ENCODE results near the gene LRRC32.

DNA sequence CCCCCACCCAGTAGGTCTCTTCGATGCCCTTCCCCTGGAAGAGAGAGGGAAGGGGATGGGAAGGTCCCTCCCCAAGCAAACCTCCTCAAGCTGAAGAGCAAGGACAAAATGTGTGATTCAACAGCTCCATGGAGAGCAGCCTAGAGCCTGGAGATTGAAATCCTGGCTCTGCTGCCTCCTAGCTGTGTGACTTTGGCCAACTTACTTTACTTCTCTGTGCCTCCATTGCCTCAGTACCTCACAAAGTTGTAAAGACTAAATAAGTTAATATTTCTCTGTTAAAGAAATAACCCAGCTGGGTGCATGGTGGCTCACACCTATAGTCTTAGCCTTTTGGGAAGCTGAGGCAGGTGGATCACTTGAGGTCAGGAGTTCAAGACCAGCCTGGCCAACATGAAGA, 21.1 kb upstream of the LRRC32 start:
- TF ChIP-seq, protein P1, sequence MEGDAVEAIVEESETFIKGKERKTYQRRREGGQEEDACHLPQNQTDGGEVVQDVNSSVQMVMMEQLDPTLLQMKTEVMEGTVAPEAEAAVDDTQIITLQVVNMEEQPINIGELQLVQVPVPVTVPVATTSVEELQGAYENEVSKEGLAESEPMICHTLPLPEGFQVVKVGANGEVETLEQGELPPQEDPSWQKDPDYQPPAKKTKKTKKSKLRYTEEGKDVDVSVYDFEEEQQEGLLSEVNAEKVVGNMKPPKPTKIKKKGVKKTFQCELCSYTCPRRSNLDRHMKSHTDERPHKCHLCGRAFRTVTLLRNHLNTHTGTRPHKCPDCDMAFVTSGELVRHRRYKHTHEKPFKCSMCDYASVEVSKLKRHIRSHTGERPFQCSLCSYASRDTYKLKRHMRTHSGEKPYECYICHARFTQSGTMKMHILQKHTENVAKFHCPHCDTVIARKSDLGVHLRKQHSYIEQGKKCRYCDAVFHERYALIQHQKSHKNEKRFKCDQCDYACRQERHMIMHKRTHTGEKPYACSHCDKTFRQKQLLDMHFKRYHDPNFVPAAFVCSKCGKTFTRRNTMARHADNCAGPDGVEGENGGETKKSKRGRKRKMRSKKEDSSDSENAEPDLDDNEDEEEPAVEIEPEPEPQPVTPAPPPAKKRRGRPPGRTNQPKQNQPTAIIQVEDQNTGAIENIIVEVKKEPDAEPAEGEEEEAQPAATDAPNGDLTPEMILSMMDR (IDR thresholded peaks at IDR 0.05; ENCODE audit: insufficient read depth, low read depth, low read length) = no peak
- no peak for TF ChIP-seq EZH2 (IDR thresholded peaks at IDR 0.05; ENCODE audit: insufficient read depth, low read length)

All from astrocyte (in vitro differentiated cells and primary cell).